CD4-positive, CD25-positive, alpha-beta regulatory T cell (primary cell): ENCODE measurements around the gene TLR9. TPM values are rescaled to one million over a fixed set of nuclear protein-coding genes. Genes with fewer than 3 reads are reported as not detected.
A peak's percentile ranks its signal among the peaks of the same experiment; 100 is the strongest.

Experiments
- ATAC-seq, 2 donors: fragments of 150-1000 bp; cut with Tn5 transposase; one replicate each; pipeline ENCODE4 v1.10.0; 2021; ENCODE audit warnings: low read depth in 2 of 2, moderate number of reproducible peaks in 2 of 2, moderate library complexity in 1 of 2
- DNase-seq, 3 donors: peaks; one replicate each; pipeline versions ENCODE4 v3.0.0 to v3.0.0-alpha.2; 2012 to 2022; ENCODE audit warnings: mixed read lengths in 1 of 3
- H3K27ac ChIP-seq: one replicate; pipeline ENCODE4 v1.7.0; 2013; ENCODE audit warnings: mild to moderate bottlenecking, low read length; ENCODE audit not compliant: insufficient read depth, poor library complexity, severe bottlenecking
- H3K27me3 ChIP-seq: one replicate; pipeline ENCODE4 v1.7.0; 2013; ENCODE audit warnings: low read length; ENCODE audit not compliant: control insufficient read depth, insufficient read depth
- H3K36me3 ChIP-seq: one replicate; pipeline ENCODE4 v1.7.0; 2013; ENCODE audit warnings: mild to moderate bottlenecking, low read length, moderate library complexity; ENCODE audit not compliant: control insufficient read depth, insufficient read depth
- H3K4me1 ChIP-seq: 2 replicates; pipeline ENCODE4 v1.7.0; 2013; ENCODE audit warnings: mild to moderate bottlenecking, low read length; ENCODE audit not compliant: insufficient read depth, control insufficient read depth, poor library complexity, severe bottlenecking
- H3K4me3 ChIP-seq: one replicate; pipeline ENCODE4 v1.7.0; 2013; ENCODE audit warnings: low read depth, mild to moderate bottlenecking, low read length, moderate library complexity
- H3K9me3 ChIP-seq, 2 experiments: 1 replicate in 1 of 2; 2 replicates in 1 of 2; pipeline ENCODE4 v1.7.0; 2013; ENCODE audit warnings: low read length in 2 of 2, mild to moderate bottlenecking in 1 of 2, moderate library complexity in 1 of 2; ENCODE audit not compliant: control insufficient read depth in 2 of 2
- H3K27ac Mint-ChIP-seq, 3 donors: one replicate each; pipeline ENCODE4 v1.8.0; 2020 to 2022; ENCODE audit warnings: mild to moderate bottlenecking in 3 of 3, mixed read lengths in 3 of 3, moderate library complexity in 2 of 3
- H3K27me3 Mint-ChIP-seq: one replicate; pipeline ENCODE4 v1.8.0; 2022; ENCODE audit warnings: mild to moderate bottlenecking, mixed read lengths
- H3K36me3 Mint-ChIP-seq: one replicate; pipeline ENCODE4 v1.8.0; 2020; ENCODE audit warnings: mixed read lengths
- H3K4me1 Mint-ChIP-seq, 4 donors: one replicate each; pipeline ENCODE4 v1.8.0; 2020 to 2022; ENCODE audit warnings: mixed read lengths in 4 of 4, mild to moderate bottlenecking in 1 of 4
- H3K4me3 Mint-ChIP-seq, 4 donors: one replicate each; pipeline ENCODE4 v1.8.0; 2020 to 2022; ENCODE audit warnings: mild to moderate bottlenecking in 4 of 4, mixed read lengths in 4 of 4, moderate library complexity in 3 of 4
- H3K9me3 Mint-ChIP-seq, 7 donors: one replicate each; pipeline ENCODE4 v1.8.0; 2020 to 2022; ENCODE audit warnings: mixed read lengths in 7 of 7, mild to moderate bottlenecking in 3 of 7, moderate library complexity in 2 of 7
- polyA plus RNA-seq, 4 donors: library from polyadenylated mRNA; unstranded; fragments of 300-500 nt; fragmentation: Illumina TruSeq; gene quantifications; one replicate each; pipeline ENCODE4 v1.2.3, GENCODE V29; 2021
- total RNA-seq: library from RNA; stranded (reverse); gene quantifications from one replicate; pipeline ENCODE4 v1.2.3, GENCODE V29; 2022

The TLR9 gene
- total and polyA plus RNA-seq, 5 donors from 2014 or later: 0.16 to 0.27 TPM; not detected in 3

GRCh38 chr3:52195823-52196331, 29.6 kb downstream of the TLR9 start:
- H3K4me1 Mint-ChIP-seq: peaks cover 14 to 41% (median 26%) of the 10 kb centered on the region in 4 donors
- ATAC-seq (no peak), DNase-seq (no peak)
- no peaks in the 10 kb centered on the region for H3K27me3 Mint-ChIP-seq
- Histone ChIP-seq H3K4me1 (peaks cover 24% of the 10 kb centered on the region), H3K4me3 (no peak overlapping the region), H3K36me3 (peaks cover 8% of the 10 kb centered on the region), H3K9me3 (no peaks in the 10 kb centered on the region), H3K27me3 (no peaks in the 10 kb centered on the region), H3K27ac (no peak overlapping the region)
- H3K9me3 Mint-ChIP-seq: no peaks in the 10 kb centered on the region
- H3K27ac Mint-ChIP-seq: no peak overlapping the region
- H3K36me3 Mint-ChIP-seq: peaks cover 4% of the 10 kb centered on the region
- H3K4me3 Mint-ChIP-seq: peak overlapping the region in 2 of 4 donors; percentile 71 to 76

DNA sequence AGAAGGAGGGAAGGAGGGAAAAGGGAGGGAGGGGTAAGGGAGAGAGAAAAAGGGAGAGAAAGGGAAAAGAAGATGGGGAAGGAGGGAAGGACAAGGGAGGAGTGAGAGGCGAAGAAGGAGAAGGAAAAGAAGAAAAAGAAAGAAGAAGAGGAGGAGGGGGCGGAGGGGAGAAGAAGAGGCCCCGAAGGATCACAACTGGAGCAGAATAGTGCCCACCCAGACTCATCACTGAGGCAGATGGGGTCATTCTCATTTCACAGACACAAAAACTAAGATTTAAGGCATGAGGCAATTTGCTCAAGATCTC, 30.2 kb downstream of the TLR9 start:
- Histone ChIP-seq H3K36me3 (peaks cover 5% of the 10 kb centered on the region), H3K27me3 (no peaks in the 10 kb centered on the region), H3K4me1 (peaks cover 24% of the 10 kb centered on the region), H3K9me3 (no peaks in the 10 kb centered on the region), H3K27ac (no peak overlapping the region), H3K4me3 (no peak overlapping the region)
- Mint-ChIP-seq H3K4me1 (peaks cover 14 to 35% (median 24%) of the 10 kb centered on the region in 4 donors), H3K4me3 (no peak overlapping the region), H3K27ac (peak overlapping the region in 1 of 3 donors; percentile 15), H3K27me3 (no peaks in the 10 kb centered on the region), H3K36me3 (peaks cover 2% of the 10 kb centered on the region), H3K9me3 (no peaks in the 10 kb centered on the region)
- ATAC-seq: no peak
- DNase-seq: no peak

DNA sequence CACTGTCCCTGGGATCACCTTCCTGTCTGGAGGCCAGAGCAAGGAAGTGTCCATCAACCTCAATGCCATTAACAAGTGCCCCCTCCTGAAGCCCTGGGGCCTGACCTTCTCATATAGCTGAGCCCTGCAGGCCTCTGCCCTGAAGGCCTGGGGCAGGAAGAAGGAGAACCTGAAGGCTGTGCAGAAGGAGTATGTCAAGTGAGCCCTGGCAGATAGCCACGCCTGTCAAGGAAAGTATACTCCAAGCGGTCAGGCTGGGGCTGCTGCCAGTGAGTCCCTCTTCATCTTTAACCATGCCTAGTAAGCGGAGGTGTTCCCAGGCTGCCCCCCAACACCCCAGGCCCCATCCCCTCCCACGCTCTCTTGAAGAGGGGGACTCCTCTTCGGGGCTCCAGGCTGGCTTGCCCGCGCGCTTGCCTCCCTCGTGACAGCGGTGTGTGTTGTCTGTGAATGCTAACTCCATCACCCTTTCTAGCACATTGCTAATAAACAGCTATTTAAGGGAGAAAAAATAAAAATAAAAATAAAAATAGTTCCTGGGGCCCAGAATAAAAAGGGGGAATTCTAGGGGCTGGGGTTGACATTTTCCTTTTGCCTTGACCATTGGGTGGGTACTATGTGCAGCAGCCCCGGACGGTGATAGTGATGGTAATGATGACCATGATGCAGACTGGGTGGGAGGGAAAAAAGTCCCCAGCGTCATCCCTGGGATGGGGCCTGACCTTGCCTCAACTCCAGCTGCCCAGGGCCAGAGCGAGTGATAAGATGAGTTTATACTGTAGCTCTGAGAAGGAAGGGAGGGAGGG, 30.8 kb downstream of the TLR9 start:
- H3K4me3 Mint-ChIP-seq: peak overlapping the region in 1 of 4 donors; percentile 54
- H3K27me3 Mint-ChIP-seq: no peaks in the 10 kb centered on the region
- Histone ChIP-seq H3K4me1 (peaks cover 24% of the 10 kb centered on the region), H3K4me3 (no peak overlapping the region), H3K9me3 (no peaks in the 10 kb centered on the region), H3K27ac (no peak overlapping the region), H3K27me3 (no peaks in the 10 kb centered on the region), H3K36me3 (peaks cover 3% of the 10 kb centered on the region)
- ATAC-seq: no peak
- H3K9me3 Mint-ChIP-seq: no peaks in the 10 kb centered on the region
- DNase-seq: no peak
- no peak overlapping the region for H3K27ac Mint-ChIP-seq
- H3K36me3 Mint-ChIP-seq: no peaks in the 10 kb centered on the region
- H3K4me1 Mint-ChIP-seq: peaks cover 14 to 29% (median 22%) of the 10 kb centered on the region in 4 donors

DNA sequence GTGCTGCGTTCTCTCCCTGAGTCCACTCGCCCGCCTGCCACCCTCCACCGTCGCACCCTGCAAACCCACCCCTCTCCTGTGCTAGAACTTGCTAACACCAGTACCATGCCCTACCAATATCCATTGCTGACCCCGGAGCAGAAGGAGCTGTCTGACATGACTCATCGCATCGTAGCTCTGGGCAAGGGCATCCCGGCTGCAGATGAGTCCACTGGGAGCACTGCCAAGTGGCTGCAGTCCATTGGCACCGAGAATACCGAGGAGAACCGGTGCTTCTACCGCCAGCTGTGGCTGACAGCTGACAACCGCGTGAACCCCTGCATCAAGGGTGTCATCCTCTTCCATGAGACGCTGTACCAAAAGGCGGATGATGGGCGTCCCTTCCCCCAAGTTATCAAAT, 32.4 kb downstream of the TLR9 start:
- DNase-seq (no peak), ATAC-seq (no peak)
- Mint-ChIP-seq H3K4me1 (peaks cover 5 to 20% (median 9%) of the 10 kb centered on the region in 4 donors), H3K4me3 (peak overlapping the region in 1 of 4 donors; percentile 52), H3K27ac (no peak overlapping the region), H3K27me3 (no peaks in the 10 kb centered on the region), H3K36me3 (no peaks in the 10 kb centered on the region), H3K9me3 (no peaks in the 10 kb centered on the region)
- Histone ChIP-seq H3K36me3 (no peaks in the 10 kb centered on the region), H3K27me3 (no peaks in the 10 kb centered on the region), H3K4me3 (no peak overlapping the region), H3K4me1 (peaks cover 10% of the 10 kb centered on the region), H3K27ac (no peak overlapping the region), H3K9me3 (no peaks in the 10 kb centered on the region)

- H3K9me3 Mint-ChIP-seq: no peaks in the 10 kb centered on the region
These were observed 33.8 kb downstream of the TLR9 start for GRCh38 chr3:52191663-52192062.

DNA sequence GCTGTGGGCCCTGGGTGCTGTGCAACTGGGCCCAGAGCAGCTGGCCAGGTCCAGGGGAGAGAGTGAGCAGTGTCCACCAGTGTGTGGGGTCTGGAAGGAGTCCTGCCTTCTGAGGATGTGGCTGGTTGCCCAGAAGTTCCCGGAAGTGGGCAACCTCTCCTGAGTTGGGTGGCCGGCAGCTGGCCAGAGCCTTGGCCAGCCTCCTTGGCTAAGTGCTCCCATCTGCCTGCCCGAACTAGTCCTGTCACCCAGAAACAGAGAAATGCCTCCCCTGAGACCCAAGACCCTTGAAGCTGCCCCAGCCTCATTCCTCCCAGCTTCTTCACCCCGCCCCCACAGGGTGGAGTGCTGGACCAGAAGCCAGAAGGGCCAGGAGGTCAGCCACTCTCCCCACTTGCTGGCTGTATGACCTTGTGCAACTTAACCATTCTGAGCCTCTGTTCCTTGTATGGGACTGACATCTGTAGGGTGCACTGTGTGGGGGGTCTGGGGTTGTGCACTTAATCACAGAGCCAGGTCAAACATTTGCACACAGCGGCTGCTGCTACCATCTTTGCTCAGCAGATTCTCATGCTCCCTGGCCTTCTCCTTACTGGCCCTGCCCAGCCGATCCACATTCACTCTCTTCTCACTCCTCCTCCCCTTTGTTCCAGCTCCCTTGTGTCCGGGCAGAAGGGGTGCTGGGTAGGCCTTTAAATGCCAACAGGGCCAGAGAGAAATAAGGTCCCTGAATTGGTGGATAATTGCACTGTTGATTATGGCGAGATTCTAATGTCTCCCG, 35.0 kb downstream of the TLR9 start:
- Histone ChIP-seq H3K4me3 (no peak overlapping the region), H3K27me3 (no peaks in the 10 kb centered on the region), H3K27ac (no peak overlapping the region), H3K36me3 (no peaks in the 10 kb centered on the region), H3K4me1 (no peaks in the 10 kb centered on the region), H3K9me3 (no peaks in the 10 kb centered on the region)
- DNase-seq (no peak), ATAC-seq (no peak)
- Mint-ChIP-seq H3K9me3 (no peaks in the 10 kb centered on the region), H3K4me3 (peak overlapping the region in 2 of 4 donors; percentile 43 to 63), H3K4me1 (peaks cover 0 to 6% (median 0%) of the 10 kb centered on the region in 4 donors), H3K36me3 (no peaks in the 10 kb centered on the region), H3K27ac (no peak overlapping the region), H3K27me3 (no peaks in the 10 kb centered on the region)

More at GRCh38 chr3:52191663-52192062, 33.8 kb downstream of the TLR9 start:
- Histone ChIP-seq H3K27ac (no peak overlapping the region), H3K4me3 (no peak overlapping the region), H3K27me3 (no peaks in the 10 kb centered on the region), H3K36me3 (no peaks in the 10 kb centered on the region), H3K4me1 (no peaks in the 10 kb centered on the region), H3K9me3 (no peaks in the 10 kb centered on the region)
- peak overlapping the region in 1 of 4 donors; percentile 44 for H3K4me3 Mint-ChIP-seq
- no peak overlapping the region for H3K27ac Mint-ChIP-seq
- H3K27me3 Mint-ChIP-seq: no peaks in the 10 kb centered on the region
- H3K4me1 Mint-ChIP-seq: peaks cover 0 to 11% (median 2%) of the 10 kb centered on the region in 4 donors
- H3K36me3 Mint-ChIP-seq: no peaks in the 10 kb centered on the region
- ATAC-seq (no peak), DNase-seq (no peak)

- no peak overlapping the region for H3K4me3 Mint-ChIP-seq
- H3K27ac Mint-ChIP-seq: peak overlapping the region in 1 of 3 donors; percentile 60
- no peaks in the 10 kb centered on the region for H3K27me3 ChIP-seq
- H3K27me3 Mint-ChIP-seq: no peaks in the 10 kb centered on the region
- no peaks in the 10 kb centered on the region for H3K36me3 Mint-ChIP-seq
- ATAC-seq (no peak), DNase-seq (no peak)
- no peaks in the 10 kb centered on the region for H3K9me3 Mint-ChIP-seq
- H3K36me3 ChIP-seq: no peaks in the 10 kb centered on the region
- H3K4me1 ChIP-seq: no peaks in the 10 kb centered on the region
- H3K4me3 ChIP-seq: no peak overlapping the region
- no peak overlapping the region for H3K27ac ChIP-seq
- H3K9me3 ChIP-seq: no peaks in the 10 kb centered on the region
- H3K4me1 Mint-ChIP-seq: peaks cover 0 to 6% (median 0%) of the 10 kb centered on the region in 4 donors
These were observed 36.9 kb downstream of the TLR9 start for GRCh38 chr3:52188556-52188955.
